ENCODE data around the gene BTBD6. TPM values are rescaled to one million over a fixed set of nuclear protein-coding genes. Genes with fewer than 3 reads are reported as not detected.

Gene BTBD6
- total and polyA plus RNA-seq, 4 donors: 30.9 to 54.1 (median 47.8) TPM

DNA sequence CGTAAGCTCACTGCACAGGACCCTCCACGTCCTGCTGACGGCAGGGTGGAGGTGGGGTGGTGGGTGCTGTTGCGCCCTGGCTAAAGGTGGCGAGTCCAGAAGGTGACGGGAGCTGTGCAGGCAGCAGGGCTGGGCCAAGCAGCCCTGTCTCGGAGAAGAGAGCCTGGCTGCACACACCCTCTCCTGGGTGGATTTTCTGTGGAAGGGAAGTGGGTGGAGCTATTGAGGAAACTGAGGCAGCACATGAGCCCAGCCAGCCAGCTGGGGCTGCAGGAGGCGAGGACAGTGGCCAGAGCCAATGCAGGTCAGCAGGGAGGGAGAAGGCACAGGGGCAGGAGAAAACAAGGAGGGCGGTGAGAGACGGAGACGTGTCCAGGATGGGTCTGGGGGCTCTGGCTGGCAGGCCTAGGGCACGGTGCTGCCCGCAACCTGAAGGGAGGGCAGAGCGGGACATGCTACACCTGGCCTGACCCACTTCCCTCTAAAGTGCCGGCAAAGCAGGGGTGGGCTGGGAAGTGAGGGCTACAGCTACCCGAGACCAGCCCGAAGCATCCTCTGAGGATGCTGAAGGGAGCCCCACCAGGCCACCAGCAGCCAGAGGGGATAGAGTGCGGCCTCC lies 20.5 kb downstream of the BTBD6 start:
- H3K9me3 ChIP-seq (ENCODE audit: control insufficient read depth in 4 of 4, insufficient read depth in 3 of 4, low read length in 3 of 4): no peaks in the 10 kb centered on the region
- H3K27ac ChIP-seq (ENCODE audit: low read depth in 1 of 2, low read length in 1 of 2): no peak overlapping the region
- H3K9ac ChIP-seq (ENCODE audit: insufficient read depth in 1 of 2, low read length in 2 of 2): no peak overlapping the region
- H3K27me3 ChIP-seq (ENCODE audit: control insufficient read depth in 3 of 3, insufficient read depth in 3 of 3, low read length in 2 of 3): no peaks in the 10 kb centered on the region
- H3K36me3 ChIP-seq (ENCODE audit: control insufficient read depth in 4 of 4, insufficient read depth in 4 of 4, low read length in 4 of 4): peaks cover 0 to 20% (median 8%) of the 10 kb centered on the region in 4 donors
- peaks cover 0 to 8% (median 0%) of the 10 kb centered on the region in 5 donors for H3K4me1 ChIP-seq (ENCODE audit: control insufficient read depth in 5 of 5, insufficient read depth in 5 of 5, low read length in 5 of 5)
- ATAC-seq (ENCODE audit: insufficient read depth, low FRiP score) (peak; percentile 23), DNase-seq (no peak)
- H3K4me3 ChIP-seq: no peak overlapping the region
- TF ChIP-seq, protein P1, sequence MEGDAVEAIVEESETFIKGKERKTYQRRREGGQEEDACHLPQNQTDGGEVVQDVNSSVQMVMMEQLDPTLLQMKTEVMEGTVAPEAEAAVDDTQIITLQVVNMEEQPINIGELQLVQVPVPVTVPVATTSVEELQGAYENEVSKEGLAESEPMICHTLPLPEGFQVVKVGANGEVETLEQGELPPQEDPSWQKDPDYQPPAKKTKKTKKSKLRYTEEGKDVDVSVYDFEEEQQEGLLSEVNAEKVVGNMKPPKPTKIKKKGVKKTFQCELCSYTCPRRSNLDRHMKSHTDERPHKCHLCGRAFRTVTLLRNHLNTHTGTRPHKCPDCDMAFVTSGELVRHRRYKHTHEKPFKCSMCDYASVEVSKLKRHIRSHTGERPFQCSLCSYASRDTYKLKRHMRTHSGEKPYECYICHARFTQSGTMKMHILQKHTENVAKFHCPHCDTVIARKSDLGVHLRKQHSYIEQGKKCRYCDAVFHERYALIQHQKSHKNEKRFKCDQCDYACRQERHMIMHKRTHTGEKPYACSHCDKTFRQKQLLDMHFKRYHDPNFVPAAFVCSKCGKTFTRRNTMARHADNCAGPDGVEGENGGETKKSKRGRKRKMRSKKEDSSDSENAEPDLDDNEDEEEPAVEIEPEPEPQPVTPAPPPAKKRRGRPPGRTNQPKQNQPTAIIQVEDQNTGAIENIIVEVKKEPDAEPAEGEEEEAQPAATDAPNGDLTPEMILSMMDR (IDR thresholded peaks at IDR 0.05; ENCODE audit: control extremely low read depth, extremely low read depth): no peak
- 97 to 99% methylated on average over 18 of the region's 18 CpGs for WGBS, 2 donors

DNA sequence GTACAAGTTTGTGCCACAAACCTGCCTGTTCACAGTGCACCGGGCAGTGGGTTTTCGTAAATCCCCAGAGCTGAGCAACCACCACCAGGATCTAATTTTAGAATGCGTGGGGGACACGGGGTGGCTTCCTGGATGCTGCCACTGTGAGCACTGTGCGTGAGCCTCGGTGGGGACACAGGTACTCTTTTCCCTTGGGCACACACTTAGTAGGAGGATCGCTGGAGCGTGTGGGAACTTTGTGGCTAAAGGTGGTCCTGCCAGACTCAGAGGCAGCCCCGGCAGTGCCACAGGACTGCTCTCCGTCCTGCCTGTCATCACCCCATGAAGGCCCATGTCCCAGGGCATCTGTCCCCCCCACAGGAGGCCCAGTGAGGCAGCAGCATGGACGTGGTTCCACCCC lies 21.1 kb downstream of the BTBD6 start:
- peaks cover 0 to 20% (median 4%) of the 10 kb centered on the region in 4 donors for H3K36me3 ChIP-seq (ENCODE audit: control insufficient read depth in 4 of 4, insufficient read depth in 4 of 4, low read length in 4 of 4)
- no peak overlapping the region for H3K4me3 ChIP-seq
- H3K9ac ChIP-seq (ENCODE audit: insufficient read depth in 1 of 2, low read length in 2 of 2): no peak overlapping the region
- no peak for DNase-seq
- no peak for ATAC-seq (ENCODE audit: insufficient read depth, low FRiP score)
- TF ChIP-seq, protein P1 (IDR thresholded peaks at IDR 0.05; ENCODE audit: control extremely low read depth, extremely low read depth): no peak
- H3K4me1 ChIP-seq (ENCODE audit: control insufficient read depth in 5 of 5, insufficient read depth in 5 of 5, low read length in 5 of 5): peaks cover 0 to 8% (median 0%) of the 10 kb centered on the region in 5 donors
- no peak overlapping the region for H3K27ac ChIP-seq (ENCODE audit: low read depth in 1 of 2, low read length in 1 of 2)
- H3K9me3 ChIP-seq (ENCODE audit: control insufficient read depth in 4 of 4, insufficient read depth in 3 of 4, low read length in 3 of 4): no peaks in the 10 kb centered on the region
- WGBS, 2 donors: 87 to 89% methylated on average over 11 of the region's 11 CpGs
- no peaks in the 10 kb centered on the region for H3K27me3 ChIP-seq (ENCODE audit: control insufficient read depth in 3 of 3, insufficient read depth in 3 of 3, low read length in 2 of 3)

DNA sequence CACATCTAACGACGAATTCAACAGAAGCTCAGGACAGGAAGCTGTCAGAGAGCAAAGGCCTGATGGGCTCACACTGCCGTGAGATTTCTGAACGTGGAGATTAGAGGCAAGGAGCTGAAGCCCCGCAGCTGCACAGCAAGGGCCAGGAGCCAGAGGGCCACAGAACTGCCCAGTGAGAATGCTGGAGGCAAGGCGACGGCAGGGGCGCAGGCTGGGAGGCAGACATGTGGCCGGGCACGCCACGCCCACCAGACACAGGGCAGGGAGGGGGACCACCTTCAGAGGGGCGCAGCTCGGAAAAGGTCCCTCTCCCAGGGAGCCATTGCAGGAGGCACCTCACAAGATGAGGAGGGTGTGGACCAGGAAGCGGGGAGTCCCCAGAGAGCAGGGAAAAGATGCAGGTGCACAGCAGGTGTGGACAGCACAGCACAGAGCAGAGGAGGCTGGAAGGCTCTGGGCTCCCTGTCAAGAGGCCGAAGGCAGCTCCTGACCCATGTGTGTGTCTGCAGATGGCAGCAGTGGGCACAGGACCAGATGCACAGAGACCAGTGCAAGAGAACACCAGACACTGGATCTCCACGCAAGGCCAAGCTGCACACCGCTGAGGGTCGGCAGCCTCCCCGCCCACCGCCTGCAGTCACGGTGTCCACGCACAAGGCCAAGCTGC lies 23.0 kb downstream of the BTBD6 start:
- DNase-seq (no peak), ATAC-seq (ENCODE audit: insufficient read depth, low FRiP score) (no peak)
- no peak overlapping the region for H3K27ac ChIP-seq (ENCODE audit: low read depth in 1 of 2, low read length in 1 of 2)
- TF ChIP-seq, protein P1 (IDR thresholded peaks at IDR 0.05; ENCODE audit: control extremely low read depth, extremely low read depth): no peak
- peaks cover 0 to 20% (median 3%) of the 10 kb centered on the region in 4 donors for H3K36me3 ChIP-seq (ENCODE audit: control insufficient read depth in 4 of 4, insufficient read depth in 4 of 4, low read length in 4 of 4)
- H3K9ac ChIP-seq (ENCODE audit: insufficient read depth in 1 of 2, low read length in 2 of 2): no peak overlapping the region
- peaks cover 0 to 8% (median 0%) of the 10 kb centered on the region in 5 donors for H3K4me1 ChIP-seq (ENCODE audit: control insufficient read depth in 5 of 5, insufficient read depth in 5 of 5, low read length in 5 of 5)
- WGBS, 2 donors: 94 to 96% methylated on average over 21 to 22 of the region's 22 CpGs
- no peaks in the 10 kb centered on the region for H3K27me3 ChIP-seq (ENCODE audit: control insufficient read depth in 3 of 3, insufficient read depth in 3 of 3, low read length in 2 of 3)
- no peaks in the 10 kb centered on the region for H3K9me3 ChIP-seq (ENCODE audit: control insufficient read depth in 4 of 4, insufficient read depth in 3 of 4, low read length in 3 of 4)
- no peak overlapping the region for H3K4me3 ChIP-seq
